GM18870 (cell line): Measurements from ENCODE around the gene USP13.

Experiments used
- ATAC-seq: cut with Tn5 transposase; IDR thresholded peaks from one replicate; pipeline ENCODE4 v1.9.1; 2021; ENCODE audit warnings: moderate library complexity; ENCODE audit not compliant: unreplicated experiment

USP13 gene

GRCh38 chr3:179791793-179792192, 139.0 kb downstream of the USP13 start:
- ATAC-seq, result no peak

GRCh38 chr3:179794355-179794754, 141.5 kb downstream of the USP13 start:
- ATAC-seq, result no peak

GRCh38 chr3:179796421-179796820, 143.6 kb downstream of the USP13 start:
- ATAC-seq, result no peak

- no peak for ATAC-seq
Observed at GRCh38 chr3:179797192-179797591, 144.4 kb downstream of the USP13 start.

GRCh38 chr3:179801263-179801662, 148.4 kb downstream of the USP13 start:
- no peak for ATAC-seq

GRCh38 chr3:179801856-179802255, 149.0 kb downstream of the USP13 start:
- no peak for ATAC-seq

GRCh38 chr3:179806177-179806576, 153.3 kb downstream of the USP13 start:
- no peak for ATAC-seq

- ATAC-seq, result no peak
Observed at GRCh38 chr3:179807588-179807987, 154.7 kb downstream of the USP13 start.

GRCh38 chr3:179809639-179810038, 156.8 kb downstream of the USP13 start:
- no peak for ATAC-seq

- peak; percentile 88 for ATAC-seq
Observed at GRCh38 chr3:179811321-179812095, 158.7 kb downstream of the USP13 start.

- ATAC-seq, result no peak
Observed at GRCh38 chr3:179812096-179812382, 159.2 kb downstream of the USP13 start.

GRCh38 chr3:179819379-179819778, 166.5 kb downstream of the USP13 start:
- ATAC-seq, result no peak

GRCh38 chr3:179822296-179822695, 169.5 kb downstream of the USP13 start:
- no peak for ATAC-seq

GRCh38 chr3:179825527-179826246, 172.8 kb downstream of the USP13 start:
- ATAC-seq, result no peak

GRCh38 chr3:179826247-179826637, 173.4 kb downstream of the USP13 start:
- ATAC-seq, result no peak

- ATAC-seq, result no peak
Observed at GRCh38 chr3:179828738-179829137, 175.9 kb downstream of the USP13 start.

- no peak for ATAC-seq
Observed at GRCh38 chr3:179829401-179829800, 176.6 kb downstream of the USP13 start.

GRCh38 chr3:179832333-179832854, 179.6 kb downstream of the USP13 start:
- no peak for ATAC-seq

GRCh38 chr3:179833294-179833693, 180.5 kb downstream of the USP13 start:
- no peak for ATAC-seq

GRCh38 chr3:179837374-179837773, 184.5 kb downstream of the USP13 start:
- no peak for ATAC-seq
